ENCODE results near the gene ZNF804B.

DNA sequence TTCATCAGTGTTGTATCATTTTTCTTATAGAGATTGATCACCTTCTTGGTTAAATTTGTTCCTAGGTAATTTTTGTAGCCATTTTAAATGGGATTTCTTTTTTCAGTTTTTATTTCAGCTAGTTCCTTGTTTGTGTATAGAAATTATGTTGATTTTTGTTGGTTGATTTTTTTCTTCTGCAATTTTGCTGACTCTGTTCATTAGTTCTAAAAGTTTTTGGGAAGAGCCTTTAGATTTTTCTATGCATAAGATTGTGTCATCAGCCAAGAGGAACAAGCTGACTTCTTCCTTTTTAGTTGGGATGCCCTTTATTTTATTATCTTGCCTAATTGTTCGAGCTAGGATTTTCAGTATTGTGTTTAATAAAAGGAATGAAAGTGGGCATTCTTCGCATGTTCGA, 258.2 kb downstream of the ZNF804B start:
- TF ChIP-seq CTCF (conservative IDR thresholded peaks at IDR 0.05; ENCODE audit: low read depth, low read length) (no peak), EZH2 (IDR thresholded peaks at IDR 0.05; ENCODE audit: borderline replicate concordance, low read depth, low read length, poor library complexity, severe bottlenecking) (no peak)
